H9 (cell line): ENCODE measurements around the gene KAZN. TPM values are rescaled to one million over a fixed set of nuclear protein-coding genes. Genes with fewer than 3 reads are reported as not detected.

Experiments
- DNase-seq: peaks from one replicate; pipeline ENCODE4 v3.0.0-alpha.2; 2017
- H2AFZ ChIP-seq: one replicate; pipeline ENCODE4 v1.6.1; 2013; ENCODE audit warnings: mild to moderate bottlenecking, low read length, control low read depth, moderate library complexity
- H2AK5ac ChIP-seq: 2 replicates; pipeline ENCODE4 v1.6.1; 2013; ENCODE audit warnings: low read length, control low read depth, mixed read lengths; ENCODE audit not compliant: insufficient read length
- H2BK120ac ChIP-seq: one replicate; pipeline ENCODE4 v1.6.1; 2013; ENCODE audit warnings: low read depth, mild to moderate bottlenecking, low read length, control low read depth, inconsistent platforms; ENCODE audit not compliant: poor library complexity, severe bottlenecking
- H2BK12ac ChIP-seq: 2 replicates; pipeline ENCODE4 v1.6.1; 2013; ENCODE audit warnings: low read length, control low read depth, mixed read lengths, low read depth; ENCODE audit not compliant: insufficient read length
- H2BK15ac ChIP-seq: 2 replicates; pipeline ENCODE4 v1.6.1; 2013; ENCODE audit warnings: low read depth, low read length, control low read depth
- H2BK20ac ChIP-seq: one replicate; pipeline ENCODE4 v1.6.1; 2013; ENCODE audit warnings: low read depth, mild to moderate bottlenecking, low read length, control low read depth, inconsistent platforms; ENCODE audit not compliant: poor library complexity, severe bottlenecking
- H2BK5ac ChIP-seq: 2 replicates; pipeline ENCODE4 v1.6.1; 2013; ENCODE audit warnings: low read length, control low read depth, mixed read lengths; ENCODE audit not compliant: insufficient read length
- H3K14ac ChIP-seq: 2 replicates; pipeline ENCODE4 v1.6.1; 2013; ENCODE audit warnings: low read length, control low read depth; ENCODE audit not compliant: insufficient read depth
- H3K18ac ChIP-seq: 2 replicates; pipeline ENCODE4 v1.6.1; 2013; ENCODE audit warnings: low read depth, mild to moderate bottlenecking, mixed read lengths, low read length, control low read depth; ENCODE audit not compliant: insufficient read length
- H3K23ac ChIP-seq: 2 replicates; pipeline ENCODE4 v1.6.1; 2013; ENCODE audit warnings: low read length, control low read depth, mixed read lengths, low read depth; ENCODE audit not compliant: insufficient read length
- H3K23me2 ChIP-seq: 2 replicates; pipeline ENCODE4 v1.6.1; 2013; ENCODE audit warnings: low read depth, mild to moderate bottlenecking, mixed read lengths, low read length, control low read depth; ENCODE audit not compliant: insufficient read length, poor library complexity, severe bottlenecking
- H3K27ac ChIP-seq: 2 replicates; pipeline ENCODE4 v1.5.1; 2013; ENCODE audit warnings: low read length, control low read depth, mixed read lengths, low read depth; ENCODE audit not compliant: insufficient read length
- H3K27me3 ChIP-seq: 2 replicates; pipeline ENCODE4 v1.6.1; 2013; ENCODE audit warnings: low read length, control low read depth, inconsistent platforms; ENCODE audit not compliant: insufficient read depth
- H3K4ac ChIP-seq: 2 replicates; pipeline ENCODE4 v1.6.1; 2013; ENCODE audit warnings: low read depth, mild to moderate bottlenecking, control low read depth, inconsistent platforms, low read length, moderate library complexity
- H3K4me1 ChIP-seq: 2 replicates; pipeline ENCODE4 v1.6.1; 2013; ENCODE audit warnings: low read length, control low read depth, inconsistent platforms; ENCODE audit not compliant: insufficient read depth
- H3K4me2 ChIP-seq: 2 replicates; pipeline ENCODE4 v1.6.1; 2013; ENCODE audit warnings: low read length, control low read depth, mixed read lengths; ENCODE audit not compliant: insufficient read length, insufficient read depth
- H3K56ac ChIP-seq: 2 replicates; pipeline ENCODE4 v1.6.1; 2013; ENCODE audit warnings: low read depth, mild to moderate bottlenecking, mixed read lengths, low read length, control low read depth; ENCODE audit not compliant: insufficient read length
- H3K79me1 ChIP-seq: 2 replicates; pipeline ENCODE4 v1.6.1; 2013; ENCODE audit warnings: low read depth, mild to moderate bottlenecking, moderate library complexity, low read length, control low read depth, inconsistent platforms; ENCODE audit not compliant: insufficient read depth, poor library complexity, severe bottlenecking
- H3K79me2 ChIP-seq: 2 replicates; pipeline ENCODE4 v1.6.1; 2013; ENCODE audit warnings: low read length, control low read depth, inconsistent platforms; ENCODE audit not compliant: insufficient read depth
- H3K9ac ChIP-seq: 2 replicates; pipeline ENCODE4 v1.6.1; 2013; ENCODE audit warnings: low read length, control low read depth, mixed read lengths; ENCODE audit not compliant: insufficient read length; ENCODE audit errors: extremely low read depth
- H3K9me3 ChIP-seq: one replicate; pipeline ENCODE4 v1.6.1; 2013; ENCODE audit warnings: low read depth, low read length, inconsistent platforms; ENCODE audit not compliant: control insufficient read depth
- H3T11ph ChIP-seq: one replicate; pipeline ENCODE4 v1.6.1; 2013; ENCODE audit warnings: mild to moderate bottlenecking, low read length, control low read depth, inconsistent platforms
- H4K20me1 ChIP-seq: one replicate; pipeline ENCODE4 v1.6.1; 2013; ENCODE audit not compliant: control insufficient read depth, insufficient read length, insufficient read depth
- H4K5ac ChIP-seq: 2 replicates; pipeline ENCODE4 v1.6.1; 2013; ENCODE audit warnings: low read depth, mild to moderate bottlenecking, mixed read lengths, low read length, control low read depth; ENCODE audit not compliant: insufficient read length
- H4K8ac ChIP-seq: replicated peaks from 2 replicates; pipeline ENCODE4 v1.6.1; 2013; ENCODE audit warnings: low read length, control low read depth, mixed read lengths, low read depth; ENCODE audit not compliant: insufficient read length
- H4K91ac ChIP-seq: 2 replicates; pipeline ENCODE4 v1.6.1; 2013; ENCODE audit warnings: low read depth, mild to moderate bottlenecking, moderate library complexity, mixed read lengths, low read length, control low read depth; ENCODE audit not compliant: insufficient read length
- H3K27ac Mint-ChIP-seq, 3 experiments: 2 replicates in 2 of 3; 3 replicates in 1 of 3; pipeline ENCODE4 v1.8.0; 2020 to 2021; ENCODE audit warnings: mixed read lengths in 3 of 3, mild to moderate bottlenecking in 1 of 3, moderate library complexity in 1 of 3
- H3K27me3 Mint-ChIP-seq: 2 replicates; pipeline ENCODE4 v1.8.0; 2021; ENCODE audit warnings: low read depth, mild to moderate bottlenecking, moderate library complexity, mixed read lengths
- H3K36me3 Mint-ChIP-seq, 3 experiments: 2 replicates in 2 of 3; 3 replicates in 1 of 3; pipeline ENCODE4 v1.8.0; 2020 to 2021; ENCODE audit warnings: low read depth in 3 of 3, mixed read lengths in 3 of 3; ENCODE audit not compliant: insufficient read depth in 1 of 3
- H3K4me1 Mint-ChIP-seq, 2 experiments: 2 replicates each; pipeline ENCODE4 v1.8.0; 2020; ENCODE audit warnings: mixed read lengths in 2 of 2
- H3K4me3 Mint-ChIP-seq, 2 experiments: 2 replicates in 1 of 2; 3 replicates in 1 of 2; pipeline ENCODE4 v1.8.0; 2020 to 2021; ENCODE audit warnings: mild to moderate bottlenecking in 2 of 2, mixed read lengths in 2 of 2, moderate library complexity in 1 of 2
- H3K9me3 Mint-ChIP-seq, 2 experiments: 2 replicates in 1 of 2; 3 replicates in 1 of 2; pipeline ENCODE4 v1.8.0; 2020; ENCODE audit warnings: mild to moderate bottlenecking in 2 of 2, mixed read lengths in 2 of 2, moderate library complexity in 1 of 2
- CTCF ChIP-seq: fragments of 200-600 bp; sonication (generic); conservative IDR thresholded peaks from 3 replicates; pipeline ENCODE4 v1.8.0; 2021; ENCODE audit warnings: antibody characterized with exemption, mild to moderate bottlenecking
- WGBS: extraction: QIAGEN DNeasy Blood & Tissue Kit; methylation state at CpG from one replicate; pipeline ENCODE4 v1.1.7; 2013; ENCODE audit warnings: missing lambda C conversion rate, low lambda C conversion rate, mixed read lengths; ENCODE audit not compliant: insufficient read length; ENCODE audit errors: extremely low coverage; 5-methylcytosine and 5-hydroxymethylcytosine counted together
- total RNA-seq: library from RNA; stranded (reverse); gene quantifications from 2 replicates; pipeline ENCODE4 v1.2.1, GENCODE V29; 2021

Gene KAZN
- total RNA-seq, 1 experiment from 2014 or later, result 7.6 TPM

GRCh38 chr1:14652840-14653239 is 54.4 kb downstream of the KAZN start:
- H3K79me1 ChIP-seq, result no peaks in the 10 kb centered on the region
- peaks cover 9 to 13% of the 10 kb centered on the region in 2 experiments for H3K4me1 Mint-ChIP-seq
- no peaks in the 10 kb centered on the region for H3K27me3 ChIP-seq
- H3K9me3 Mint-ChIP-seq, result no peaks in the 10 kb centered on the region
- H2AFZ ChIP-seq, result no peak overlapping the region
- no peak overlapping the region for H2BK5ac ChIP-seq
- H3K4me3 Mint-ChIP-seq, result no peak overlapping the region
- H4K5ac ChIP-seq, result no peak overlapping the region
- no peak overlapping the region for H2BK12ac ChIP-seq
- H3K27ac ChIP-seq, result no peak overlapping the region
- no CpG with 5 or more reads among the region's 3 CpGs for WGBS
- no peak overlapping the region for H3T11ph ChIP-seq
- no peak overlapping the region for H3K27ac Mint-ChIP-seq
- no peak overlapping the region for H4K8ac ChIP-seq
- DNase-seq, result no peak
- TF ChIP-seq CTCF, result no peak
- H3K27me3 Mint-ChIP-seq, result no peaks in the 10 kb centered on the region
- no peak overlapping the region for H3K4ac ChIP-seq
- no peak overlapping the region for H2BK20ac ChIP-seq
- no peak overlapping the region for H3K18ac ChIP-seq
- no peak overlapping the region for H4K91ac ChIP-seq
- no peaks in the 10 kb centered on the region for H3K79me2 ChIP-seq
- no peak overlapping the region for H2AK5ac ChIP-seq
- no peak overlapping the region for H3K14ac ChIP-seq
- H3K4me2 ChIP-seq, result no peak overlapping the region
- no peak overlapping the region for H3K23ac ChIP-seq
- no peak overlapping the region for H2BK120ac ChIP-seq
- H3K56ac ChIP-seq, result no peak overlapping the region
- H2BK15ac ChIP-seq, result no peak overlapping the region
- no peaks in the 10 kb centered on the region for H3K9me3 ChIP-seq
- no peak overlapping the region for H3K9ac ChIP-seq
- H4K20me1 ChIP-seq, result no peaks in the 10 kb centered on the region
- no peaks in the 10 kb centered on the region for H3K23me2 ChIP-seq
- no peaks in the 10 kb centered on the region for H3K4me1 ChIP-seq
- H3K36me3 Mint-ChIP-seq, result no peaks in the 10 kb centered on the region
